Activated naive CD8-positive, alpha-beta T cell treated with anti-CD3 and anti-CD28 coated beads, Interleukin-2, amount 10 ng/mL, durations not matched to agents 7 days and 5 days (primary cell): Measurements from ENCODE around the gene TADA3. TPM values are rescaled to one million over a fixed set of nuclear protein-coding genes. Genes with fewer than 3 reads are reported as not detected.
"Not testable (repeated sequence)": the region's sequence is repeated elsewhere in the genome, so short reads cannot be mapped to it uniquely, and the experiment has no call there.

Experiments
- ATAC-seq: fragments of 150-1000 bp; cut with Tn5 transposase; one replicate; pipeline ENCODE4 v1.10.0; 2021; ENCODE audit warnings: low read depth, moderate library complexity
- POLR2A ChIA-PET: fragments of 350-600 bp; sonication (Branson Sonifier 250); formaldehyde crosslinking; loops from one replicate; lab custom pipeline; 2021; ENCODE audit warnings: antibody characterized with exemption; lab: Charles Lee
- DNase-seq: peaks from one replicate; pipeline ENCODE4 v3.0.0; 2021
- H3K27ac Mint-ChIP-seq: one replicate; pipeline ENCODE4 v1.8.0; 2022; ENCODE audit warnings: mild to moderate bottlenecking, mixed read lengths
- H3K27me3 Mint-ChIP-seq: one replicate; pipeline ENCODE4 v1.8.0; 2022; ENCODE audit warnings: mild to moderate bottlenecking, moderate library complexity, mixed read lengths
- H3K36me3 Mint-ChIP-seq: one replicate; pipeline ENCODE4 v1.8.0; 2021; ENCODE audit warnings: mild to moderate bottlenecking, mixed read lengths
- H3K4me1 Mint-ChIP-seq: one replicate; pipeline ENCODE4 v1.8.0; 2021; ENCODE audit warnings: mixed read lengths
- H3K4me3 Mint-ChIP-seq: one replicate; pipeline ENCODE4 v1.8.0; 2022; ENCODE audit warnings: mild to moderate bottlenecking, moderate library complexity, mixed read lengths
- H3K9me3 Mint-ChIP-seq: one replicate; pipeline ENCODE4 v1.8.0; 2021; ENCODE audit warnings: mixed read lengths
- total RNA-seq, 2 experiments: library from RNA; stranded (reverse); gene quantifications; one replicate each; pipeline ENCODE4 v1.2.3, GENCODE V29; 2021

The TADA3 gene
- total RNA-seq, 2 experiments from 2014 or later, result 71.8 to 73.3 TPM

DNA sequence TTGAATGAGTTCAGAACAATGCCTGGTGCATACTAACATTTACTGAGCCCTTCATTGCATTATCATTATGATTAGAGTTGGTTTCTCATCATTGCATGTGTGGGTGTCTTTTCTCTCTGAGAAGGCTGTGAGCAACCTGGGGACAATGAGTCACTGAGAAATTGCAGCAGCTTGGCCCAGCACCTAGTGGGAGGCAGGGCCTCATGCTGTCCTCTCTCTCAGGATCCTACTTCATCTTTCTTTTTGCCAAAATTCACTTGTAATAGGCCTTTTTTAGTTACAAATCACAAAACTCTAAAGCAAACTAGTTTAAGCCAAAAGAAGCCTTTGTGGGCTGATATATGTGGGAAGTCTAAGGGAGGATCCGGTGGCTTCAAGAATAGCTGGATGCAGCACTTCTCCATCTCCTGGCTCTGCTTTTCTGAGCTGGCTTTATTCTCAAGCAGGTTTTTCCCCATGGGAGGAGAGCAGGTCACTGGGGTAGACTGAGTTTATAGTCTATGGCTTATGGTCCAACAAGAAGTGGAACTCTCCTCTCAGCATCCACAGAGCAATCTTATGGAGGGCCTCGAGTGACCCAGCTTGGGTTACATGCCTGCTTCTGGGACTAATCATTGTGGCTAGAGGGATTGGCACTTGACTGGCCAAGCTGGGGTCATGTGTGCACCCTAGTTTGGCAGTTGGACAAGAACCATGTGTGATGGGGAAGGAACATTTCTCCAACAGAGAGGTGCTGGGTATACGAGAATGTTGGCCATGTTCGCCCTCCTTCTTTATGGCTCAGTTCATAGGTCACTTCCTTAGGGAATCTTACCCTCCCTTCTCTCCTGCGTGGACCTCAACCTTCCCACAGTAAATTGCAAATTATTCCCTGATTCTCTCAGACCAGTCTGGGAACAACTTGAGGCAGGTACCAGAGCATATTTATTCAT is 13.9 kb downstream of the TADA3 start:
- no peak overlapping the region for H3K4me3 Mint-ChIP-seq
- H3K27me3 Mint-ChIP-seq, result peaks cover 2% of the 10 kb centered on the region
- H3K36me3 Mint-ChIP-seq, result peaks cover 18% of the 10 kb centered on the region
- peak overlapping the region; percentile 94 for H3K27ac Mint-ChIP-seq
- H3K4me1 Mint-ChIP-seq, result peaks cover 63% of the 10 kb centered on the region
- H3K9me3 Mint-ChIP-seq, result no peaks in the 10 kb centered on the region
- POLR2A ChIA-PET, result interaction anchor here (0.7 to 6.8 kb wide), 3 partner anchors 9 to 47 kb away, joined by 3 to 47 read pairs (median 3); partner anchors contain the start of genes ARPC4, BRPF1, CAMK1 and TADA3
- ATAC-seq (no peak), DNase-seq (no peak)

DNA sequence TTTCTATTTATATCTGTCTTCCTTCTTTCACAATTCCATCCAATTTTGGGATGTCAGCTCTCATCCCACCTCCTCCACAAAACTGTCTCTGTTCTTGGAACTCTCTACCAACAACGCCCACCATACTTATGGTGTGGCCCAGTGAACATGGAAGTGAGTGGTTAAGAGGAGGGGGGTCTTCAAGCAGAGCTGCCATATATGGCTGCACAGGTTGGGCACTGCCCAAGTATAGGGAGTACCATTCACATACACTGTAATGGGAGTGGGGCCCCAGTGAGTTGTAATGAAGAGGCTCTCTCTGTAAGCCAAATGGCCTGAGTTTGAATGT is 14.6 kb downstream of the TADA3 start:
- peaks cover 59% of the 10 kb centered on the region for H3K4me1 Mint-ChIP-seq
- POLR2A ChIA-PET, result interaction anchor here (0.7 to 6.8 kb wide), 3 partner anchors 8 to 47 kb away, joined by 3 to 47 read pairs (median 3); partner anchors contain the start of genes ARPC4, CAMK1 and TADA3
- ATAC-seq, result no peak

DNA sequence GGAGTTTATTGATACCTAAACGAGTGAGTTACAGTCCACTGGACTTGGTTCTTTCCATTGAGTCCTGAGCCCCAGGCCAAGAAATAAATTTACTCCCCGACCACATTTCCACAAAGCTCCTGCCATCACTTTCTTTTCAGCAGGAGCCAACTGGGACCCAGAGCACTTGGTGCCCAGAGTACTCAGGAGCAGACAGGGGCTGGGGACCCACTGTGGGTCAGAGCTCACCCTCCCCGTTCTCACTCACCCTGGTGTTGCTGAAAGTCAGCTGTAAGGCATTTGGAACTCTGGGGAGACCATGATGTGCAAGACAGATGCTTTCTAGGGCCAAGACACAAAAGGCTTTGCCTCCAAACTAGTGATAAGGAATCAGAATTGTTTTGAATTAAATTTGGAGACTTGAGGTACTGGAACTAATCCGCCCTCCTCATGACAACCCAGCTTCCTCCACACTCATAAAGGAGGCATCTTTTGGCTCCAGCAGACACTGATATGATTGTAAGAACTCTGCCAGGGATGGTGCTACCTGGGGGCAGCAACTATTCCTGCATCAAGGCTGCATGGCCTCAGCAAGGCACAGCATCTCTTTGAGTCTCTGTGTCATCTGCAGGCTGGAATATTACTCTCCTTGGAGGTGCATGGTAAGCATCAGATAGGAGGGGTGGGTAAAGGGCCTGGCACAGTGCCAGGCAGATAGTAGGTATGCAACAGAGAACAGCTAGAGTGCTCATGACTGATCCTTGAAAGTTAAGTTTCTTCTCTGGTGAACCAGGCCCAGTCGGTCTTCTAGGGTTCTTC is 15.2 kb downstream of the TADA3 start:
- POLR2A ChIA-PET, result interaction anchor here (0.7 to 6.8 kb wide), 4 partner anchors 7 to 46 kb away, joined by 3 to 47 read pairs (median 5); partner anchors contain the start of genes ARPC4, CAMK1 and TADA3
- ATAC-seq (no peak), DNase-seq (no peak)
- H3K9me3 Mint-ChIP-seq, result no peaks in the 10 kb centered on the region
- H3K4me1 Mint-ChIP-seq, result peaks cover 55% of the 10 kb centered on the region
- peak overlapping the region; percentile 21 for H3K27ac Mint-ChIP-seq
- no peak overlapping the region for H3K4me3 Mint-ChIP-seq
- H3K27me3 Mint-ChIP-seq, result peaks cover 2% of the 10 kb centered on the region
- H3K36me3 Mint-ChIP-seq, result peaks cover 9% of the 10 kb centered on the region

More for the DNA sequence above, 14.6 kb downstream of the TADA3 start:
- Mint-ChIP-seq H3K27me3 (peaks cover 2% of the 10 kb centered on the region), H3K9me3 (no peaks in the 10 kb centered on the region), H3K36me3 (peaks cover 14% of the 10 kb centered on the region), H3K27ac (peak overlapping the region; percentile 21), H3K4me3 (no peak overlapping the region)
- no peak for DNase-seq

DNA sequence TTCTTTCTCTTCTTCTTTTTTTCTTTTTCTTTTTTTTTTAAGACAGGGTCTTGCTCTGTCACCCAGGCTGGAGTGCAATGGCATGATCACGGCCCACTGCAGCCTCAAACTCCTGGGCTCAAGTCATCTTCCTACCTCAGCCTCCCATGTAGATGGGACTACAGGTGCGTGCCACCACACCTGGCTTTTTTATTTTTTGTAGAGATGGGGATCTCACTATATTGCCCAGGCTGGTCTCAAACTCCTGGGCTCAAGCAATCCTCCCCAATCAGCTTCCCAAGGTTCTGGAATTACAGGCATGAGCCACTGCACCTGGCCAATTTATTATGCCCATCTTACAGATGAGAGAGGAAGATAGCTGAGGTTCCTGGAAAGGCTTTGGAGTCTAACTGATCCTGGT is 21.3 kb downstream of the TADA3 start:
- H3K27me3 Mint-ChIP-seq, H3K9me3 Mint-ChIP-seq, H3K27ac Mint-ChIP-seq, ATAC-seq, DNase-seq: not testable (repeated sequence)
- Mint-ChIP-seq H3K4me3 (peak overlapping the region; percentile 71), H3K4me1 (peaks cover 35% of the 10 kb centered on the region), H3K36me3 (peaks cover 17% of the 10 kb centered on the region)
- POLR2A ChIA-PET, result interaction anchor here (0.6 to 4.6 kb wide), 4 partner anchors 10 to 136 kb away, joined by 3 to 32 read pairs (median 10); partner anchors contain the start of genes ARPC4 and TADA3

DNA sequence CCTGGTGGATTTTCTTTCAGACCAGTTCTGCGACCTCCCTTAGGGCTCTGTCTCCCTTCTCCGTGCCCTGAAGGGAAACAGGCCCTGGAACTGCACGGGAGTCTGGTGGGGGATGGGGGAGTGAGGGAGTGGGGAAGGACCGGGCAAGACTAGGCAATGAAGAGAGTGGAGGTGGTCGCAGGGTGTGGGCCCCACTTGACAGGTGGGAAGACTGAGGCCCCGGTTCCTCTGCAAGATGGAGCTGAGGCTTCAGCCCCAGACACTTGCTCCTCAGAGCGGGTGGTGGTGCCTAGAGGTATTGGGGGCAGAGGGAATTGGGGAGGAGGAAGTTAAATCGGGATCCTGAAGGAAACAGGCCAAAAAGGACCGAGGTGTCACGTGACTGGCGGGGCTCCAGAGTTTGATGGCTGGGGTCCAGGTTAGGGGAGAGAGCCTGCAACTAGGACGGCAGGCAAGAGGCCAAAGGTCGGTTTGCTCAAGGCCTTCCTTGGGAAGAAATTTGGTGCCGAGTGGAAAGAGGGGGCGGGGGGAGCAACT is 21.9 kb downstream of the TADA3 start:
- POLR2A ChIA-PET, result interaction anchor here (0.9 to 4.6 kb wide), 7 partner anchors 8 to 121 kb away, joined by 3 to 32 read pairs (median 9); partner anchors contain the start of genes ARPC4, MTMR14, OGG1 and TADA3

DNA sequence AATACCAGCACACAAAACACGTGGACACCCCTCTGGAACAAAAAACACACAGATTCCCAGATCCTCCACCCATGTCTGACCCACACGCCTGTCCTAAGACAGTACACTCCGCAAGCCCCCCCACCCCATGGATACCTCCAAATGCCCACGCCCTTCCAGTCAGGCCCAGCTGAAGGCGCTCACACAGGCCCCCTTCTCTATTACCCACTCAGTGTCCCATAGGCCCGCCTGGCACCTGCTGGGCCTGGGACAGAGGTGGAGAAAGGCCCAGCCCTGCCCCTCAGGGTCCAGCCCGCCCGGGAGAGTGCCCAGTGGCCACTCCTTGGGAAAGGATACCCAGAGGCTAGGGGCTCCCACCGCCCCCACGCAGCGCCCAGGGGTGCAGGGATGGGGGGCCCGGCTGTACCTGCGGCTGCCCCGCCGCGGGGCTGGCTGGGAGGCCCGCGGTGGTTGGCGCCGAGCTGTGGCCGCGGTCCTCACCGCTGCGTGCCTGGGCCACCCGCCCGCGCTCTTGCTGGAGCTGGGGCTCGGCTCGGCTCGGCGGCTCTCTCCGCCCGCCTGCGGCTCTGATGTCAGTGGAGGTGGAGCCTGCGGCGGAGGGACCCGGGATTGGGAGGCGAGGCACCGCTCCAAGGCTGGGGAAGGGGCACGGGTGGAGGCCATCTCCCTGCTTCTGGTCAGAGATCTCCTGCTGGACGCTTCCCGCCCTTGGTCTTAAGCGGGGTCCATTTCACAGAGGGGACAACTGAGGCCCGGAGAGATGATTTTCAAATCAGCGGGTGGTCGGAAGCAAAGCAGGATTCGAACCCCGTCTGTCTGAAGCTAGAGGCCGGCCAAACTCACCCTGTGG is 22.6 kb downstream of the TADA3 start, which contains the start of gene CAMK1:
CAMK1 (minus strand) TSS at position 522 of the 850 bp plus-strand sequence. CDS start 2,198 bp downstream, outside the sequence.
- no peaks in the 10 kb centered on the region for H3K27me3 Mint-ChIP-seq
- H3K36me3 Mint-ChIP-seq, result peaks cover 17% of the 10 kb centered on the region
- peak within 1 kb of the TSS; percentile 77 for H3K4me3 Mint-ChIP-seq
- peaks cover 33% of the 10 kb centered on the region for H3K4me1 Mint-ChIP-seq
- H3K27ac Mint-ChIP-seq, result peak within 1 kb of the TSS; percentile 67
- peak; percentile 81 for DNase-seq
- POLR2A ChIA-PET, result interaction anchor here (0.9 to 4.6 kb wide), 7 partner anchors 8 to 120 kb away, joined by 3 to 32 read pairs (median 9); partner anchors contain the start of genes ARPC4, MTMR14, OGG1 and TADA3
- ATAC-seq, result peak; percentile 96
- H3K9me3 Mint-ChIP-seq, result no peaks in the 10 kb centered on the region

More for the DNA sequence above, 21.9 kb downstream of the TADA3 start:
- peak overlapping the region; percentile 67 for H3K27ac Mint-ChIP-seq
- H3K36me3 Mint-ChIP-seq, result peaks cover 18% of the 10 kb centered on the region
- DNase-seq, result no peak
- H3K27me3 Mint-ChIP-seq, result no peaks in the 10 kb centered on the region
- H3K9me3 Mint-ChIP-seq, result no peaks in the 10 kb centered on the region
- H3K4me3 Mint-ChIP-seq, result peak overlapping the region; percentile 71
- H3K4me1 Mint-ChIP-seq, result peaks cover 33% of the 10 kb centered on the region
- ATAC-seq, result no peak

DNA sequence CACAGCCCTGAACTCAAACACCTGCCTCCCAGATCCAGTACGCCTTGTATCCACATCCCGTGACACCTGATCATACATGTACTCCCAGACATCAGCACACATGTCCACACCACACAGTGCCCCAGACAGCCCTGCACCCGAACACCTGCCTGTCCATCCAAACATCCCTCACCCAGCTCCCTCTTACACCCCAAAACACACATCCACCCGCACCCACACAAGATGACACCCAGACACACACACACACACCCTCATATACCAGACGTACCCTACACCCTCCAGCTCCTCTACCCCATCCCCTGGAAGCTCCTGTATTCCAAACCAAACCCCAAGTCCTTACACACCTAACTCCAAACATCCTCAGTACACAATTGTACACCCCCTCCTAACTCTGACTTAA is 23.3 kb downstream of the TADA3 start:
- H3K27me3 Mint-ChIP-seq, result no peaks in the 10 kb centered on the region
- H3K4me1 Mint-ChIP-seq, result peaks cover 33% of the 10 kb centered on the region
- ATAC-seq (no peak), DNase-seq (no peak)
- peaks cover 18% of the 10 kb centered on the region for H3K36me3 Mint-ChIP-seq
- POLR2A ChIA-PET, result interaction anchor here (1.0 to 4.6 kb wide), 7 partner anchors 12 to 120 kb away, joined by 4 to 32 read pairs (median 9); partner anchors contain the start of genes ARPC4, MTMR14, OGG1 and TADA3
- peak overlapping the region; percentile 54 for H3K27ac Mint-ChIP-seq
- H3K9me3 Mint-ChIP-seq, result no peaks in the 10 kb centered on the region
- H3K4me3 Mint-ChIP-seq, result peak overlapping the region; percentile 77

DNA sequence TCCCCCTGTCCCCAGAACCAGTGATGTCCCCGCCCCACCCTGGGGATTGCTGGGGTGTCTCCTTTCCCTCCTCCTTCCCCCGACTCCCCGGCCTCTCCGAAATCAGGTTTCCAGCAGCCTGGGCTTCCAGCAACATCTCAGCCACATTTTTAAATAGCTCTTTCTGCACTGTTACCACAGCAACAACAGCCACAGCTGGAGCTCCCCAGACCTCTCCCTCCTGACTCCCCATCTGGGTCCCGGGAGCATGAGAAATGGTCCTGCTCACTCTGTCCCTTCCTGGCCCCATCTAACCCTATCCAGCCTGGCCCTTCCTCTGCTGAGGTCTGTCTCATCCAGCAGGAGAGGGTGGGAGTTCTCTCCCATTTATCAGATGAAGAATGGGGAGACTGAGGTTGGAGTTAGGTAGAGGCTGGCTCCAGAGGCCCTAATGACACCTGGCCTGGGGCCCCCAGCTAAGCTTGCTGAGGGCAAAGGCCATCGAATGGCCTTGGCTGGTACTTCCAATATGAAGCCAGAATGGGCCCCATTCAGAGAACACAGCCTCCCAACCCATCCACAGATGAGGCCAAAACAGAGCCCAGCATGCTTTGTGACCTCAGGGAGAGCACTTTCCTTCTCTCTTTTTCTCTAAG is 24.0 kb downstream of the TADA3 start:
- peaks cover 34% of the 10 kb centered on the region for H3K4me1 Mint-ChIP-seq
- no peak overlapping the region for H3K27ac Mint-ChIP-seq
- peak overlapping the region; percentile 21 for H3K4me3 Mint-ChIP-seq
- no peaks in the 10 kb centered on the region for H3K9me3 Mint-ChIP-seq
- H3K27me3 Mint-ChIP-seq, result no peaks in the 10 kb centered on the region
- DNase-seq (no peak), ATAC-seq (no peak)
- POLR2A ChIA-PET, result interaction anchor here (1.0 to 4.6 kb wide), 7 partner anchors 13 to 119 kb away, joined by 4 to 32 read pairs (median 9); partner anchors contain the start of genes ARPC4, MTMR14, OGG1 and TADA3
- peaks cover 19% of the 10 kb centered on the region for H3K36me3 Mint-ChIP-seq

DNA sequence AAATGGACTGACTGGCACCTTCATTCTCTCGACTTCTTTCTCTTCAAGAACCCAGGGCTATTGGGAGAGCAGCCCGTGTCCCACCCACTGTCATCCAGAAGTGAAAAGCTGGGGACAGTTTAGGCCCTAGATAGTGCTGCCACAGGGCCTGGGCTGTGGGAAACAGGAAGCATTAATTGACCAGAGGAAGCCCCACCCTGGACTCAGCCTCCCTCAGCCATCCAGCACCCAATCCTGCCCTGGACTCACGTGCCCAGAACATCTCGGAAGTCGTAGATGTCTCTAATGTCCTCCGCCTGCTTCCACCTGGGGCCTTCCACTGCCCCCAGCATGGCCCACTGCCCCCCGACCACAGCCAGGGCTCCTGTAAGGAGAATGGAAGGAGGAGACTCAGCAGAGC is 24.9 kb downstream of the TADA3 start:
- H3K27me3 Mint-ChIP-seq, result no peaks in the 10 kb centered on the region
- H3K4me1 Mint-ChIP-seq, result peaks cover 34% of the 10 kb centered on the region
- ATAC-seq (no peak), DNase-seq (no peak)
- POLR2A ChIA-PET, result interaction anchor here (1.1 to 4.6 kb wide), 2 partner anchors 13 to 18 kb away, joined by 3 to 32 read pairs; no protein-coding TSS in a partner anchor
- no peak overlapping the region for H3K27ac Mint-ChIP-seq
- H3K36me3 Mint-ChIP-seq, result peaks cover 19% of the 10 kb centered on the region
- H3K9me3 Mint-ChIP-seq, result no peaks in the 10 kb centered on the region
- H3K4me3 Mint-ChIP-seq, result no peak overlapping the region

DNA sequence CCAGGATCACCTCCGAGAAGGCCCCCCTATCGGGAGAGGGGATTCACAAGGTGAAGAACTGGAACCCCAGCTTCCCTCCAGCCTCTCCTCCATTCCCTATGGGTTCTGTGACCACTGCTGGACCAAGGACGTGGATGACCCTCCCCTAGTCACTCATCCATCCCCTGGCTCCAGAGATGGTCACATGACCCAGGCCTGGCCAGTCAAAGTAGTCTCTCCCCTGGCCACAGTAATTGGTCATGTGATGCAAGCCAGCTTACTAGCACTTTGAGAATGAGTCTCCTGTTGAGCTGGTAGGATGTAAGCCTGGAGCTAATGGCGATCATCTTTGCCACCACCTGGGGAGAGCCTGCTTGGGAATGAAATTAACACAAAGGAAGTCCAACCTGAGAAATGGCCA is 26.4 kb downstream of the TADA3 start:
- POLR2A ChIA-PET, result interaction anchor here (0.6 kb wide), 1 partner anchor 60 kb away, joined by 4 read pairs; no protein-coding TSS in a partner anchor

DNA sequence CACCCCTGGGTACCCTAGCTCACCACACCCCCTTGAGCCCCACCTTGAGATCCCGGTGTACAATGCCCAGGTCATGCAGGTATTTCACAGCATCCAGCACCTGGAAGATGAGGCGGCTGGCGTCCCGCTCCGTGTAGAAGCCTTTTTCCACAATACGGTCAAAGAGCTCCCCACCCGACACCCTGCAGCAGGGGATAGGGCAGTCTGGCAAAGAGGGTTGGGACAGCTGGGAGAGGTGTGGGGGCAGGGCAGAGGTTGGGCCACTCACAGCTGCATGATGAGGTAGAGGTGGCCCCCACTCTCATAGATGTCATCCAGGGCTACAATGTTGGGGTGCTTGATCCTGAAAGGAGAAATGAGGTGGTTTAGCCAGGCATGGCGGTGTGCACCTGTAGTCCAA is 29.4 kb downstream of the TADA3 start:
- Mint-ChIP-seq H3K4me1 (peaks cover 17% of the 10 kb centered on the region), H3K4me3 (no peak overlapping the region), H3K27me3 (no peaks in the 10 kb centered on the region), H3K27ac (no peak overlapping the region), H3K36me3 (peaks cover 37% of the 10 kb centered on the region), H3K9me3 (no peaks in the 10 kb centered on the region)
- ATAC-seq, result no peak
- POLR2A ChIA-PET, result interaction anchor here (0.9 to 1.1 kb wide), 3 partner anchors 9 to 30 kb away, joined by 3 to 4 read pairs (median 4); no protein-coding TSS in a partner anchor
- DNase-seq, result no peak

More for the DNA sequence above, 26.4 kb downstream of the TADA3 start:
- peaks cover 33% of the 10 kb centered on the region for H3K4me1 Mint-ChIP-seq
- no peak for ATAC-seq
- no peak for DNase-seq
- H3K27ac Mint-ChIP-seq, result no peak overlapping the region
- no peaks in the 10 kb centered on the region for H3K9me3 Mint-ChIP-seq
- H3K4me3 Mint-ChIP-seq, result no peak overlapping the region
- no peaks in the 10 kb centered on the region for H3K27me3 Mint-ChIP-seq
- peaks cover 23% of the 10 kb centered on the region for H3K36me3 Mint-ChIP-seq
